GM12864 (cell line): ENCODE results near the gene HNRNPAB.

ENCODE experiments used
- DNase-seq: peaks from one replicate; pipeline ENCODE4 v3.0.0-alpha.2; 2011; ENCODE audit warnings: low read depth
- H3K4me3 ChIP-seq: 2 replicates; pipeline ENCODE4 v1.5.1; 2011; ENCODE audit warnings: mild to moderate bottlenecking, low read depth, low read length, control low read depth
- TF ChIP-seq, protein P1 (sequence below): IDR thresholded peaks from 2 replicates; pipeline ENCODE4 v1.5.1; 2011; ENCODE audit warnings: low read depth, mild to moderate bottlenecking, moderate library complexity, low read length, control low read depth, inconsistent platforms; ENCODE audit errors: missing control alignments

Gene HNRNPAB

DNA sequence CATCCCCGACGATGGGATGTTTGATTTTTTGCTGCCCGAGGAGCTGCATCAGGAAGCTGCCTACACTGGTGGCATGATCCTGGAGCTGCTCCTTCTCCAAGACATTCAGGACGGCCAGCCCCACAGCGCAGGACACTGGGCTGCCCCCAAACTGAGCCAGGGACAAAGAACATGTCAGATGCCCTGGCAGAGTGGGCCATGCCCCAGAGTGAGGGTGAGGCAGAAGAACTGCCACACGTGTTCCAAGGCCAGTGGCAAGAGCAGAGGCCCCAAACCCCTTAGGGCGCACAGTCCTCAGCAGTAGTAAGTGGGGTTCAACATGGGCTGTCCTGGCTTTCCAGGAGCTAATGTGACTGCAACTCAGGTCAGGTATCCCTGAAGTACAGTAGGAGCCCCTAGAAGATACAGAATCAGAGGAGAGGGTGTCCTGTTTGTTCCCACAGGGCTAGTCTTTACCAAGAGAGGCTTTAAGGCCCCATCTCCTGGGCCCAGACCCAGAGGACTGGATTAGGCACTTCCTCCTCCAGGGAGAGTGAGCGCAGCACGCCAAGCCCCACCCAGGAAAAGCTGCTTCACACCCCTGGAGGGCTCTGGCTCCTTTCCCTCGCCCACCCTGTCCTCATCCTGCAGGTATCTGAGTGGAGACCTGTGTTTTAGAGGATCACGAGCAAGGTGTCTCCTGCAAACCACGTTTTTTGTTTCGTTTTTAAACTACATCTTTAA is 11.1 kb downstream of the HNRNPAB start:
- no peak overlapping the region for H3K4me3 ChIP-seq
- DNase-seq: no peak
- TF ChIP-seq, protein P1, sequence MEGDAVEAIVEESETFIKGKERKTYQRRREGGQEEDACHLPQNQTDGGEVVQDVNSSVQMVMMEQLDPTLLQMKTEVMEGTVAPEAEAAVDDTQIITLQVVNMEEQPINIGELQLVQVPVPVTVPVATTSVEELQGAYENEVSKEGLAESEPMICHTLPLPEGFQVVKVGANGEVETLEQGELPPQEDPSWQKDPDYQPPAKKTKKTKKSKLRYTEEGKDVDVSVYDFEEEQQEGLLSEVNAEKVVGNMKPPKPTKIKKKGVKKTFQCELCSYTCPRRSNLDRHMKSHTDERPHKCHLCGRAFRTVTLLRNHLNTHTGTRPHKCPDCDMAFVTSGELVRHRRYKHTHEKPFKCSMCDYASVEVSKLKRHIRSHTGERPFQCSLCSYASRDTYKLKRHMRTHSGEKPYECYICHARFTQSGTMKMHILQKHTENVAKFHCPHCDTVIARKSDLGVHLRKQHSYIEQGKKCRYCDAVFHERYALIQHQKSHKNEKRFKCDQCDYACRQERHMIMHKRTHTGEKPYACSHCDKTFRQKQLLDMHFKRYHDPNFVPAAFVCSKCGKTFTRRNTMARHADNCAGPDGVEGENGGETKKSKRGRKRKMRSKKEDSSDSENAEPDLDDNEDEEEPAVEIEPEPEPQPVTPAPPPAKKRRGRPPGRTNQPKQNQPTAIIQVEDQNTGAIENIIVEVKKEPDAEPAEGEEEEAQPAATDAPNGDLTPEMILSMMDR: no peak

- TF ChIP-seq, protein P1: no peak
- no peak overlapping the region for H3K4me3 ChIP-seq
- no peak for DNase-seq
Measured at GRCh38 chr5:178216088-178216534, 11.8 kb downstream of the HNRNPAB start.

DNA sequence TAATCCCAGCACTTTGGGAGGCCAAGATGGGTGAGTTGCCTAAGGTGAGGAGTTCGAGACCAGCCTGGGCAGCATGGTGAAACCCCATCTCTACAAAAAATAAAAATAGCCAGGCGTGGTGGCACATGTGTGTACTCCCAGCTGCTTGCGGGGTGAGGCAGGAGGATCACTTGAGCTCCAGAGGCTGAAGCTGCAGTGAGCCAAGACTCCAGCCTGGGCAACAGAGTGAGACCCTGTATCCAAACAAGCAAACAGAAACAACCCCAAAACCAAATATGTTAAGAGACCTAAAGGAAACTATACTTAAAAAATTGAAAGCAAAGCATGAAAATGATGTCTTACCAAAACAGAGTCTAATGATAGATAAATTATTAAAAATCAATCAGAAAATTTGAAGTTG is 12.4 kb downstream of the HNRNPAB start:
- DNase-seq: no peak
- H3K4me3 ChIP-seq: no peak overlapping the region
- TF ChIP-seq, protein P1: no peak

GRCh38 chr5:178218237-178218776 is 14.0 kb downstream of the HNRNPAB start:
- no peak overlapping the region for H3K4me3 ChIP-seq
- DNase-seq: no peak
- TF ChIP-seq, protein P1: no peak

DNA sequence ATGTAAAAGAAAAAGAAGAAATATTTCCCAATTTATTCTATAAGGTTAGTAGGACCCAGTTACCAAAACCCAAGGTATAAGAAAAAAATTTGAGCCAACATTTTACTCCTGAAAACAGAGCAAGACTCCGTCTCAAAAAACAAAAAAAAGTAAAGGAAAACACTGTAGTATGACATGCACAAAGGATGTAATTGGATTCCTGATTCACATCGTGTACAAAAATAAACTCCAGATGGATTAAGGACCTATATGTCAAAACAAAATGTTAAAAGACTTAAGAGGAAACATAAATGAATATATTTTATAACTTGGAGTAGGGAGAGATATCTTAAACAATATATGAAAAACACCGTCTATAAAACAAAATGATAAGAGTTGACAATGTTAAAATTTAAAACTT is 14.5 kb downstream of the HNRNPAB start:
- DNase-seq: no peak
- H3K4me3 ChIP-seq: no peak overlapping the region
- TF ChIP-seq, protein P1: no peak

DNA sequence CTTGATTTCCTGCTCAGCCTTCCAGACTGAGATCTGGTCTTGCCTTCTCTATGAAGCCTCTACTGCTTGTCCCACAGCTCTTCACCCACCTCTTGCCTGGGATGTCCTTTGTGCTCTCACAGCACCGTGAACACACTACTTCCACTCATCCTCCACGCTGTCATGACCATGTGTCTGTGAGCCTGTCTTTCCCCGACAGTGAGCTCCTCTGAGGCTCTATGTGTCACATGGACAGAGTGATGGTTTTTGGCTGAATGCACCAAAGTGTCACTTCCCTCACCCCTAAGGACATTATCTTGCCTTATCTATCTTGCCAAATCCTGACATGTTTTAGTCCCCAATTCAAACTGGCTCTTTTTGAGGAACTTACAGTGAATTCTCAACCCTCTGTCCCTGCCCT is 16.9 kb downstream of the HNRNPAB start:
- TF ChIP-seq, protein P1: no peak
- DNase-seq: no peak
- H3K4me3 ChIP-seq: no peak overlapping the region

- DNase-seq: no peak
- no peak overlapping the region for H3K4me3 ChIP-seq
- TF ChIP-seq, protein P1: no peak
Measured at GRCh38 chr5:178221853-178222252, 17.5 kb downstream of the HNRNPAB start.
